GM23248 (cell line): ENCODE results near the gene RAMP3.

Experiments
- EZH2 ChIP-seq: fragments of 200-600 bp; sonication (generic); IDR thresholded peaks from 2 replicates; pipeline ENCODE4 v1.6.1; 2018; ENCODE audit warnings: antibody characterized with exemption, mild to moderate bottlenecking; ENCODE audit not compliant: insufficient read depth, poor library complexity, severe bottlenecking
- EZH2phosphoT487 ChIP-seq: fragments of 200-600 bp; sonication (generic); IDR thresholded peaks from 2 replicates; pipeline ENCODE4 v1.6.1; 2018; ENCODE audit warnings: antibody characterized with exemption, moderate library complexity, mild to moderate bottlenecking, low read depth; ENCODE audit not compliant: insufficient read depth

DNA sequence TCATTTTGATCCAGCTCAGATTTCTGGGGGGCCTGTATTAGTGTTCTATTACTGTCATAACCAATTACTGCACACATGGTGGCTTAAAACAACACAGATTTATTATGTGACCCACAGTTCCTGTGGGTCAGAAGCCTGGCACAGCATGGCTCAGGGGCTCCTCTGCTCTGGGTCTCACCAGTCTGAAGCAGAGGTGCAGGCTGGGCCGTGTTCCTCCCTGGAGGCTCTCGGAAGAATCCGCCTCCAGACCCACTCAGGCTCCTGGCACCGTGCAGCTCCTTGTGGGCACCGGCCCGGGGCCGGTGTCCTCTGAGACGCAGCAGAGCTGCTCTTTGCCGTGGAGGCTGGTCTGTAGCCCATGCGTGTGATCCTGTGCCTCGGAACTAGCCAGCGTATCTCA is 61.5 kb downstream of the RAMP3 start:
- TF ChIP-seq EZH2phosphoT487 (no peak), EZH2 (no peak)
